ENCODE data around the gene CORO2B.
"Not testable (repeated sequence)": the region's sequence is repeated elsewhere in the genome, so short reads cannot be mapped to it uniquely, and the experiment has no call there.

CORO2B gene

DNA sequence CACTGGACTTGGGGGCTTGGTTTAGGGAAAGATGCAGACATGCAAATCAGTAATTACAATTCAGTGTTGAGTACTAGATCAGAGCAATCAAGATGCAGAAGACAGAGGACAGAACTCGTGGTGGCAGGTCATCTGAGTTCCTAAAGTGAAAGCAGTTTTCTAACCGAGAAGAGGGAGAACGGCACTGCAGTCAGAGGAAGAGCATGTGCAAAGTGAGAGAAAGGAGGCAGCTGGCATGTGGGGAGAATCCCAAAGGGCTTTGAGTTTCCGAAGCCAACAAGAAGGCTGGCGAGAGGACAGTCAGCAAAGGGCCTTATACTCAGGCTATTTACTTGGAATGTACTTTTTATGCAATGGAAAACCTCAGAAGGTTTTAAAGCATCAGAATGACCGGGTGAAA, 154.9 kb downstream of the CORO2B start:
- no peak for DNase-seq (ENCODE audit: low read depth)

- no peak for DNase-seq (ENCODE audit: low read depth)
Measured at GRCh38 chr15:68734352-68734751, 155.6 kb downstream of the CORO2B start.

- DNase-seq (ENCODE audit: low read depth): no peak
Measured at GRCh38 chr15:68734881-68735280, 156.1 kb downstream of the CORO2B start.

- DNase-seq (ENCODE audit: low read depth): no peak
Measured at GRCh38 chr15:68735610-68736009, 156.8 kb downstream of the CORO2B start.

- no peak for DNase-seq (ENCODE audit: low read depth)
Measured at GRCh38 chr15:68739390-68740080, 160.7 kb downstream of the CORO2B start.

- no peak for DNase-seq (ENCODE audit: low read depth)
Measured at GRCh38 chr15:68743256-68743655, 164.5 kb downstream of the CORO2B start.

DNA sequence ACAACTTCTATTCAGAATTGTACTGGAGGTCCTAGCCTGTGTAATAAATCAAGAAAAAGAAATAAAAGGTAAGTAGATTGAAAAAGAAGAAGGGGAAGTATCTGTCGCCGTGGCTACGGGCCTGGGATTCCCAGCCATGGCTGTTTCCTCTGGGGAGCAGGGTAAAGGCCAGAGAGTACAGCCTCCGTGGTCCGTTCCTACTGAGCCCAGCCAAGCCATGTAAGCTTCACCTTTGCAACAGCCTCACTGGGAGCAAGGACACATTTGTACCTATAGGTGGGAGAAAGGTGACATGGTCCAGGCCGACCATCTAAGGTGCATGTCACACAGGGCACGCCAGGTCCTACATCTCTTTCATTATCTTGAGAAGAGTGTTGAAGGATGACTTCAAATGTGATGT, 170.6 kb downstream of the CORO2B start:
- DNase-seq (ENCODE audit: low read depth): no peak

- DNase-seq (ENCODE audit: low read depth): no peak
Measured at GRCh38 chr15:68749793-68750192, 171.0 kb downstream of the CORO2B start.

DNA sequence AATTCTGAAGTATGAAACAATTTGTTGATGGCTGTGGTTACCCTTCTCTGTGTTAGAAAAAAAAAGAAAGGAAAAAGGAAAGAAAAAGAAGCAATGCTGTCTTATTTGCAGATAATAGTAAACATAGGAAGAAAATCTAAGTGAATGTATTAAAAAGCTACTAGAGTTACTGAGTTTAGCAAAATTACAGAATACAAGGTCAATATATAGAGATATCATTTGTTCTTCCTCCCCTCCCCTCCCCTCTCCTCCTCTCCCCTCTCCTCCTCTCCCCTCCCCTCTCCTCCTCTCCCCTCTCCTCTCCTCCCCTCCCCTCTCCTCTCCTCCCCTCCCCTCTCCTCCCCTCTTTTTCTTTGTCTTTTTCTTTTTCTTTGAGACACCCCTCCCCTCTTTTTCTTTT, 172.8 kb downstream of the CORO2B start:
- no peak for DNase-seq (ENCODE audit: low read depth)

GRCh38 chr15:68755731-68756130, 176.9 kb downstream of the CORO2B start:
- DNase-seq (ENCODE audit: low read depth): no peak

- DNase-seq (ENCODE audit: low read depth): not testable (repeated sequence)
Measured at GRCh38 chr15:68759982-68760579, 181.3 kb downstream of the CORO2B start.

GRCh38 chr15:68763063-68763462, 184.3 kb downstream of the CORO2B start:
- DNase-seq (ENCODE audit: low read depth): no peak

DNA sequence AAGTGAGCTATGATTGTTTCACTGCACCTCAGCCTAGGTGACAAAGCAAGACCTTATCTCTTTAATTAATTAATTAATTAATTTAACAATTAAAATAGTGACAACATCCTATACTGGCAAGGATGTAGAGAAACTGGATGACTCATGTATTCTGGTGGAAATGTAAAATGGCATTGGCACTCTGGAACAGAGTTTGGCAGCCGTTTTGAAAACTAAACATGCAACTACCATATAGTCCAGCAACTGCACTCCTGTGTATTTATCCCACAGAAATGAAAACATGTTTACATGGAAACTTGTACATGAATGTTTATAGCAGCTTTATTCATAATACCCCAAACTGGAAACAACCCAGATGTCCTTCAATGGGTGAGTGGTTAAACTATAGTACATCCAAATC, 185.3 kb downstream of the CORO2B start:
- no peak for DNase-seq (ENCODE audit: low read depth)

- DNase-seq (ENCODE audit: low read depth): no peak
Measured at GRCh38 chr15:68765602-68766368, 187.0 kb downstream of the CORO2B start.

GRCh38 chr15:68767833-68768232, 189.0 kb downstream of the CORO2B start:
- no peak for DNase-seq (ENCODE audit: low read depth)

DNA sequence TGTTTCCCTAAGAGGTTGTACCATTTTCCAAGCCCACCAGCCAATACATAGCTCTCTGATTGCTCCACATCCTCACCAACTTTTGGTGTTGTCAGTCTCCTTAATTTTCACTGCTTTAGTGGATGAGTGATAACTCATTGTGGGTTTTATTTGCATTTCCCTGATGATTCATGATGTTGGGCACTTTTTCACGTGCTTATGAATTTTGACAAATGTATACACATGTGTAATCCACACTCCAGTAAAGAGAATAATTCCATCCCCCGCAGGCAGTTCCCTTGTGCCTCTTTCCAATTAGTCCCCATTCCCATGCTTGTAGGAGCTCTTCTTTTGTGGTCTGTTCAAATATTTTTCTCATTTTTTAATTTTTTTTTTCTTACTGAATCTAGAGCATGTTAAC, 189.5 kb downstream of the CORO2B start:
- DNase-seq (ENCODE audit: low read depth): no peak

DNA sequence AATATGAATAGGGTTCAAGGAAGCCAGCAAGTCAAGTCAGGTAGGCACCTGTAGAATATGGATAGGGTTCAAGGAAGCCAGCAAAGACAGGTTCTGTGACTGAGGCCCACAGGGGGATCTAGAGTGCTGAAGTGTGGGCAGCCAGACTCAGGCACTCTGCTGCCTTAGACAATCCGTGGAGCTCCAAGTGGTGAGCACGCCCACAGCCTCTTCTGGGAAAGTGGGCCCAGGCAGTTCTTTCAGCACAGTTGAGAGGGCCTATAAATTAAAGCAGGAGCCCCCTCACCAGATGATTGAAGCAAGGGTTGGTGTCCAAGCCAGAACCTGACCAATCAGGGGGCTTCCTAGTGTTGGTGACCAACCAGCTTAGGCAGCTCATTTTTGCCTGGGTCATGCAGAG, 190.9 kb downstream of the CORO2B start:
- DNase-seq (ENCODE audit: low read depth): no peak

- no peak for DNase-seq (ENCODE audit: low read depth)
Measured at GRCh38 chr15:68770216-68770615, 191.4 kb downstream of the CORO2B start.

GRCh38 chr15:68773036-68773435, 194.2 kb downstream of the CORO2B start:
- DNase-seq (ENCODE audit: low read depth): no peak

DNA sequence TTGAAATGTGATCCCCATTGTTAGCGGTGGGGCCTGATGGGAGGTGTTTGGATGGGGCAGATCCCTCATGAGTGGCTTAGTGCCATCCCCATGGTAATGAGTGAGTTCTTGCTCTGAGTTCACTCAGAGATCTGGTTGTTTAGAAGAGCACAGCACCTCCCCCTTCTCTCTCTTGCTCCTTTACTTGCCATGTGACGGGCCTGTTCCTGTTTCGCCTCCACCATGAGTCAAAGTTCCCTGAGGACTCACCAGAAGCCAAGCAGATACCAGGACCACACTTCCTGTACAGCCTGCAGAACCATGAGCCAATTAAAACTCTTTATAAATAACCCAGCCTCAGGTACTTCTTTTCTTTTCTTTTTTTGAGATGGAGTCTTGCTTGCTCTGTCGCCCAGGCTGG, 195.3 kb downstream of the CORO2B start:
- DNase-seq (ENCODE audit: low read depth): no peak

GRCh38 chr15:68774521-68775235, 195.9 kb downstream of the CORO2B start:
- no peak for DNase-seq (ENCODE audit: low read depth)

DNA sequence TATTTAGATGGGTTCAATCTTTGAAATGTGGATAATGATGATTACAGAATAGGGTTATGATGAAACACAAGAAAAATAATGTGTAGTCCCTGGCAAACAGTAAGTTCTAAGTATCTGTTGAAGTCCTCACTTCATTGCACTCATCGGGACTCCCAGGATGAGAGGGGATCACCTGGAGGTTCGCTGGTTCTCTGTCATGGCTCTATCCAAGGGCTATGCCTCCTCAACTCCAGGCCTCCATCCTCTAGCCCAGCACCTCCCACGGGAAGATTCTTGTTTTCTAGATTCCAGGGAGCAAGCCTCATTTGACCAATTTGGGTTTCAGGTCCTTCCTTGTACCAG, 196.4 kb downstream of the CORO2B start:
- no peak for DNase-seq (ENCODE audit: low read depth)
